ENCODE measurements around the gene WWOX.

DNA sequence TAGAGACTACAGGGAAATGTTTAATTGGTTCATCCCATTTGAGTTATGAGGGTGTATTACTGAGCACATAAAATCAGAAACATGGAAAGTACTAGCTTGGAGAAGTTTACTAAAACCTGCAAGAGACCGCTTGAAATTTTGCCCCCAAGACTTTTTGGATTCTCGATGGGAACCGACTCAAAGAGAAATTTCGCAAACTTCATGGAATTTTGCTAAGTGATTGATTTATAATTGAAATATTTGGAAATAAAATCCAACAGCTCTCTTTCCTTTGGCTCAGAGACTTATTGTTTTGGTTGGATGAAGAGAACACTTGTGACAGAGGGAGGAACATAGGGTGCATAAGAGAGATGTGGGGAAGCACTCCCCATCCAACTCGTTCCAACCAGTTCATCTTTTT lies 574.4 kb downstream of the WWOX start:
- TF ChIP-seq, protein P1, sequence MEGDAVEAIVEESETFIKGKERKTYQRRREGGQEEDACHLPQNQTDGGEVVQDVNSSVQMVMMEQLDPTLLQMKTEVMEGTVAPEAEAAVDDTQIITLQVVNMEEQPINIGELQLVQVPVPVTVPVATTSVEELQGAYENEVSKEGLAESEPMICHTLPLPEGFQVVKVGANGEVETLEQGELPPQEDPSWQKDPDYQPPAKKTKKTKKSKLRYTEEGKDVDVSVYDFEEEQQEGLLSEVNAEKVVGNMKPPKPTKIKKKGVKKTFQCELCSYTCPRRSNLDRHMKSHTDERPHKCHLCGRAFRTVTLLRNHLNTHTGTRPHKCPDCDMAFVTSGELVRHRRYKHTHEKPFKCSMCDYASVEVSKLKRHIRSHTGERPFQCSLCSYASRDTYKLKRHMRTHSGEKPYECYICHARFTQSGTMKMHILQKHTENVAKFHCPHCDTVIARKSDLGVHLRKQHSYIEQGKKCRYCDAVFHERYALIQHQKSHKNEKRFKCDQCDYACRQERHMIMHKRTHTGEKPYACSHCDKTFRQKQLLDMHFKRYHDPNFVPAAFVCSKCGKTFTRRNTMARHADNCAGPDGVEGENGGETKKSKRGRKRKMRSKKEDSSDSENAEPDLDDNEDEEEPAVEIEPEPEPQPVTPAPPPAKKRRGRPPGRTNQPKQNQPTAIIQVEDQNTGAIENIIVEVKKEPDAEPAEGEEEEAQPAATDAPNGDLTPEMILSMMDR (optimal IDR thresholded peaks at IDR 0.05 in 1 of 3, IDR thresholded peaks at IDR 0.05 in 1 of 3, conservative IDR thresholded peaks at IDR 0.05 in 1 of 3; ENCODE audit: extremely low read depth in 1 of 3, insufficient read depth in 2 of 3, low read length in 3 of 3): no peak
- no peak for TF ChIP-seq EZH2 (IDR thresholded peaks at IDR 0.05; ENCODE audit: low read length)

All from keratinocyte (primary cell).